Smooth muscle cell of the pulmonary artery (primary cell): ENCODE results near the gene CCL21. TPM values are rescaled to one million over a fixed set of nuclear protein-coding genes. Genes with fewer than 3 reads are reported as not detected.

ENCODE experiments used
- total RNA-seq: library from RNA; depleted of rRNA; stranded (reverse); fragments of >200 nt; gene quantifications from 2 replicates; pipeline ENCODE4 v1.2.3, GENCODE V29; 2014

The CCL21 gene
- total RNA-seq, result not detected in 2 replicates

GRCh38 chr9:34710023-34710422 is at the start of gene CCL21:
TSS of gene CCL21 (minus strand) at chr9:34710136. CDS start at chr9:34710066, 70 bp downstream.

DNA sequence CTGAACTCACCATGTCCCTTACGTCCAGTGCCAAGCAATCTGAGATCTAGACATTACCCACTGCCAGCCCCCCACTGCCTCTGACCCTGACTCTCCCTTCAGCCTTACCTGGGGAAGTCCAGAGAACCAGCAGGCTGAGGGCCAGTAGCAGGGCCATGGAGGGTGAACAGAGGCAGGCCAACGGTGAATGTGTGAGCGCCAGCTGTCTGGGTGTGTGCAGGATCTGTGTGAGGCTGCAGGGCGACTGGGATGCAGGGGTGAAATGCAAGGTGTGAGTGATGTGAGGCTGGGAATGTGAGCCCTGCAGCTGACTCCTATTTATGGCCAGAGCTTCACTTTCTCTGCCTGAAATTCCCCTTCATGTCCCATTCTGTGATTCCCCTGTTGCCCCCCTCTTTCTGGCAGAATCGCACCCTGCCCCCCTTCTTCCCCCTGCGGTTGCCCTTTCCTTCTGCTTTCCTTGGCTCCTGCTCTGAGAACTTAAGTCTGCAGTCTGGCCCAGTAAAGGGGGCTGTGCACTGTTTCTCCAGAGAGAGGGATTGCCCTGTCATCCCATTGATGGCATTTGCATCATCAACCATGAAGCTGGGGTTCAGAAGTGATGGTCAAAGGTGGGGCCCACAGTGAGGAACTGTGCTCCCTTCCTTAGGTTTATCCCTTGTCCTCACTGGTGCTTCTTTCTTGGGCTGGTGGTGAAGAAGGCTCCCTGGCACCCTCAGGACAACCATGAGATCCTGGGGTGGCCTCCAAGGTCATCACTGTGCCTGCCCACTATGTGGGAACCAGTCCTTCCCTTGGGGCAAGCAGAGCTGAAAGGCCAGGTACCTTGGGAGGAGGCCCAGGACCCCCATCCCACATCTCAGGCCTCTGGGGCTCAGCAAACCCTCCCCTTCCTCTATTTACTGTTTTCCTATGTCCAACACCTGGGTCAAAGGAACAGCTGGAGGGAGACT is 18.7 kb downstream of the CCL21 start, which contains the start of gene CCL19:
Gene CCL19, minus strand, starts transcription at position 294 of the 953 bp plus-strand sequence. Its CDS starts 137 bp downstream, at position 157.

DNA sequence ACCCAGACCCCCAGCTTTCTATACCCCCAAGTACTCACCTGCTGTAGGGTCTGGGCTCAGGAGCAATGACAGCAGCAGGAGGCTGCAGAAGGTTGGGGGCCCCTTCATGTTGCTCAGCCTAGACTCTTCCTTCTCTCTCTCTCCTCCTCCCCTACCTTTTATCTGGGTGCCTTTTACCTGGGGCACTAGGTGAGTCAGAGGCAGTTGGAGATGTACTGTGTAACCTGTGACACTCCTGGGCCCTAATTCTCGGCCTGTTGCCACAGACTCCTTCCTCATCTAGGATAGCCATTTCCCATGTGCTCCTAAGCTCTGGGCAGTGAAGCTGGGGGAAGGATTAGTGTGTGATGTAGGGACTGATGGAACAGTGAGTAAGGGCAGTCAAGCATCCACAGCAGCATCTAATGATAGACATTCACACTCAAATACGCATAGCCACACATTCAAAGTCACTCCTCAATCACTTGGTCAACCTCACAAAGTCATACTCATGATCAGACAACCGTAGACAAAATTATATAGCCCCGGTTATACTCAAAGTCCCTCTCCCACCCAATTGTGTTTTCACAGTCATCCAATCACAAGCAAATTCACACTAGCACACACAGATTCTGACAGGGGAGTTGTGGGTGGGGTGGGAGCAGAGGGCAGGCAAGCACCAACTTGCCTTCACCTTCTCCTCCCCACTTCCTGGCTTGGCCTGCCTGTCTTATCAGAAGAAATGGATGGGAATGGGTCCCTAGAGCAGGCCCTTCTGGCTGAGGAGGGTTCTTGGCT is 47.2 kb downstream of the CCL21 start, which contains the start of gene CCL27:
Gene CCL27, minus strand, starts transcription at position 132 of the 777 bp plus-strand sequence. Its CDS starts 24 bp downstream, at position 108.

Other genes with a start within 250 kb of the CCL21 start
- 0.13 TPM in 1 of 2 replicates, not detected in the other for gene ENHO, start 187.1 kb downstream of the CCL21 start, total RNA-seq
- 0.07 TPM in 1 of 2 replicates, not detected in the other for gene CNTFR, start 120.4 kb downstream of the CCL21 start, total RNA-seq
- 14.6 and 15.1 TPM in 2 replicates for gene RPP25L, start 98.0 kb downstream of the CCL21 start, total RNA-seq
- gene DCTN3, start 89.6 kb downstream of the CCL21 start, total RNA-seq, result 67.4 and 102 TPM in 2 replicates
- 0.13 and 0.36 TPM in 2 replicates for gene ARID3C, start 81.1 kb downstream of the CCL21 start, total RNA-seq
- 72.6 and 108 TPM in 2 replicates for gene SIGMAR1, start 72.3 kb downstream of the CCL21 start, total RNA-seq
- gene GALT, start 63.5 kb downstream of the CCL21 start, total RNA-seq, result 34.2 and 41.8 TPM in 2 replicates
- gene IL11RA, start 58.0 kb downstream of the CCL21 start, total RNA-seq, result 14.2 and 26.6 TPM in 2 replicates
- gene CCL27, start 47.5 kb downstream of the CCL21 start, total RNA-seq, result 0.17 TPM in 1 of 2 replicates, not detected in the other
- gene CCL19, start 18.9 kb downstream of the CCL21 start, total RNA-seq, result not detected in 2 replicates
- gene PHF24, start 248.1 kb upstream of the CCL21 start, total RNA-seq, result 0.07 and 0.10 TPM in 2 replicates